ENCODE measurements around the gene SLIT3. TPM values are rescaled to one million over a fixed set of nuclear protein-coding genes. Genes with fewer than 3 reads are reported as not detected.

SLIT3 gene
- total and polyA plus RNA-seq, 2 donors from 2014 or later, result 14.5 to 54.1 TPM

- Histone ChIP-seq H3K27ac (ENCODE audit: low read depth in 2 of 2, low read length in 2 of 2) (no peak overlapping the region), H3K9me3 (ENCODE audit: control insufficient read depth in 2 of 3, insufficient read depth in 1 of 3, low read length in 3 of 3) (no peaks in the 10 kb centered on the region), H3K9ac (ENCODE audit: low read length in 3 of 3) (no peak overlapping the region), H3K4me1 (ENCODE audit: control insufficient read depth in 2 of 3, insufficient read depth in 2 of 3, low read depth in 1 of 3, low read length in 3 of 3) (no peaks in the 10 kb centered on the region), H3K4me3 (ENCODE audit: low read length in 3 of 3) (no peak overlapping the region), H3K27me3 (ENCODE audit: control insufficient read depth, insufficient read depth, low read length) (no peaks in the 10 kb centered on the region), H3K36me3 (ENCODE audit: control insufficient read depth in 2 of 3, insufficient read depth in 3 of 3, low read length in 3 of 3) (no peaks in the 10 kb centered on the region)
- no peak for FAIRE-seq
- TF ChIP-seq CTCF (IDR thresholded peaks at IDR 0.05; ENCODE audit: borderline replicate concordance, extremely low read depth, insufficient read depth), result no peak
- intact Hi-C loops (cut with DNase I), result no loop called here
- peak in 1 of 5 donors; percentile 19 for DNase-seq
Observed at GRCh38 chr5:168752416-168753190, 548.3 kb downstream of the SLIT3 start.

- intact Hi-C loops (cut with DNase I), result no loop called here
- Histone ChIP-seq H3K9me3 (ENCODE audit: control insufficient read depth in 2 of 3, insufficient read depth in 1 of 3, low read length in 3 of 3) (no peaks in the 10 kb centered on the region), H3K36me3 (ENCODE audit: control insufficient read depth in 2 of 3, insufficient read depth in 3 of 3, low read length in 3 of 3) (no peaks in the 10 kb centered on the region), H3K9ac (ENCODE audit: low read length in 3 of 3) (no peak overlapping the region), H3K4me1 (ENCODE audit: control insufficient read depth in 2 of 3, insufficient read depth in 2 of 3, low read depth in 1 of 3, low read length in 3 of 3) (no peaks in the 10 kb centered on the region), H3K27ac (ENCODE audit: low read depth in 2 of 2, low read length in 2 of 2) (no peak overlapping the region), H3K27me3 (ENCODE audit: control insufficient read depth, insufficient read depth, low read length) (no peaks in the 10 kb centered on the region), H3K4me3 (ENCODE audit: low read length in 3 of 3) (no peak overlapping the region)
- FAIRE-seq (no peak), DNase-seq (peak in 1 of 5 donors; percentile 4)
- no peak for TF ChIP-seq CTCF (IDR thresholded peaks at IDR 0.05; ENCODE audit: borderline replicate concordance, extremely low read depth, insufficient read depth)
Observed at GRCh38 chr5:168752012-168752411, 548.9 kb downstream of the SLIT3 start.

- Histone ChIP-seq H3K9ac (ENCODE audit: low read length in 3 of 3) (no peak overlapping the region), H3K4me1 (ENCODE audit: control insufficient read depth in 2 of 3, insufficient read depth in 2 of 3, low read depth in 1 of 3, low read length in 3 of 3) (no peaks in the 10 kb centered on the region), H3K9me3 (ENCODE audit: control insufficient read depth in 2 of 3, insufficient read depth in 1 of 3, low read length in 3 of 3) (no peaks in the 10 kb centered on the region), H3K27me3 (ENCODE audit: control insufficient read depth, insufficient read depth, low read length) (no peaks in the 10 kb centered on the region), H3K36me3 (ENCODE audit: control insufficient read depth in 2 of 3, insufficient read depth in 3 of 3, low read length in 3 of 3) (peaks cover 0 to 1% (median 0%) of the 10 kb centered on the region in 3 donors), H3K4me3 (ENCODE audit: low read length in 3 of 3) (no peak overlapping the region), H3K27ac (ENCODE audit: low read depth in 2 of 2, low read length in 2 of 2) (no peak overlapping the region)
- DNase-seq (peak in 1 of 5 donors; percentile 24), FAIRE-seq (no peak)
- intact Hi-C loops (cut with DNase I), result no loop called here
- TF ChIP-seq CTCF (IDR thresholded peaks at IDR 0.05; ENCODE audit: borderline replicate concordance, extremely low read depth, insufficient read depth), result no peak
Observed at GRCh38 chr5:168750926-168751325, 550.0 kb downstream of the SLIT3 start.
